Left cardiac atrium (tissue), 4 donors: ENCODE results near the gene HSD17B12. TPM values are rescaled to one million over a fixed set of nuclear protein-coding genes. Genes with fewer than 3 reads are reported as not detected.

Experiments used
- ATAC-seq, 2 donors: fragments of 200-7000 bp; cut with Tn5 transposase; one replicate each; pipeline ENCODE4 v1.9.1; 2020; ENCODE audit warnings: mild to moderate bottlenecking in 2 of 2, moderate library complexity in 2 of 2
- DNase-seq: peaks from one replicate; pipeline ENCODE4 v3.0.0-alpha.2; 2020
- intact Hi-C, 2 donors: fragments of 100-400 bp; cut with DNase I; formaldehyde crosslinking; loops; one replicate each; pipeline versions ENCODE4 v1.14.1 to v1.15.1; 2022 to 2023
- total RNA-seq, 2 donors: library from RNA; stranded (reverse); fragmentation: NEBNext Ultra II Directional; extraction: Animal tissue kit (Norgen Biotek cat#: 25700); gene quantifications; one replicate each; pipeline ENCODE4 v1.2.1, GENCODE V29; 2021
- donor health status: DM: no; HTN: yes; CAD: no.
- donor health status: DM: no; HTN: yes; CAD: no; lungs with severe emphysema.
- donor health status: DM: yes; HTN: yes; CAD: no.
- donor health status: Dilated cardiomyopathy.

The HSD17B12 gene
- total RNA-seq, 2 donors from 2014 or later, result 119 to 155 TPM

DNA sequence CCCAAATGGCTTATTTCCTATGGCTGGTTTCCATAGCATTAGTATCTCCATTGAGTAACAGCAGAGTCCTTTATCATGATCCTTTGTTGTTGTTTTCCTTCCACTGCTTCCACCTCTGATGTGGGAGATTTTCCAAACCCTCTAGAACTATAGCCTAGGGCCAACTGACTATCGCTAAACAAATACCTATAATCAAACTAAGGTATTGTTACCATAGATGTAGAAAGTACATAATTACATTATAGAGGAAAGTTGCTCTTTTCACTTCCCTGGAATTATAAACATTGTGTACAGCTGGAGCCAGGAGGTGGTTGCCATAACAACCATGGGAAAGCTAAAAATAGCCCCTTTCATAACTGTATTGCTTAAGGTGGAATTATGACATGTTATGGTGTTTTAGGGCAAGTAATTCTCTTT lies 153.1 kb downstream of the HSD17B12 start:
- no peak for DNase-seq
- intact Hi-C loops, result loop anchor here in 1 of 2 donors (10.0 kb wide), 1 partner anchor 189 kb away; no protein-coding TSS in a partner anchor
- peak in 1 of 2 donors; percentile 48 for ATAC-seq

DNA sequence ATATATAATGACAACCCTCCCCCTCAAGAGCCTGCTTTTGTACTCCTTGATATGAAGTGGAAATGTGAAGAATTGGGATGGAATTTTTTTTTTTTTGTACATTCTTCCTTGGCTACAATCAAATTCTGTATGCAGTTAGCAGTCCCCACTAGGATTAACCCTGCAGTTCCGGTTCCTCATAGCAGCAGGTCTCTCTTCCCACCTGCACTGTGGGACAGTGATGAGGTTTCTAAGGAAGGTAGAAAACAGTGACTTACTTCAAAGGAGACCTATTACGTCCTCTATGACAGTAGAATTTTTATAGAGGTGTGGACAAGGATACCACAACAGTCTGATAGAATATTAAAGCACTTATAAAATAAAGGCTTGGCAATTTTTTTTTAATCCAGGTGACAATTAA lies 153.7 kb downstream of the HSD17B12 start:
- ATAC-seq (no peak), DNase-seq (no peak)
- intact Hi-C loops, result loop anchor here in 1 of 2 donors (10.0 kb wide), 1 partner anchor 189 kb away; no protein-coding TSS in a partner anchor

DNA sequence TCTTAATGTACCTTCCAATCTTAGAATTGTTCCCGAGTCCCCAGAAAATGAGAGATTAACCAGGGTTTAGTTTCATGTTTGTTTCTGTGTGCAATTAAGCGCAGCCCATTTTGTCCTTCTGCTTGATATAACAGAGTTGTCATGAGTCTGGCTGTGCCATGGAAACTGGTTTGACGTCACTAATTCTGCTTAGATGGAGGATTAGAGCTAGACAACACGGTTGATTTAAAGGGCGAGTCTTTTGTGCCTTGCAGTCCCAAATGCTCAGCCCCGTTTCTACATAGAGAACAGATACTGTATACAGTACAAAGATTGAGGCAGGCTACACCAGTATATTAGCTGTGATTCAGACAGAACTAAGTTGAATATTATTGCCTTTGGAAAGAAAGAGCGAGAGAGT lies 154.6 kb downstream of the HSD17B12 start:
- ATAC-seq (no peak), DNase-seq (no peak)
- intact Hi-C loops, result loop anchor here in 1 of 2 donors (10.0 kb wide), 1 partner anchor 190 kb away; no protein-coding TSS in a partner anchor

DNA sequence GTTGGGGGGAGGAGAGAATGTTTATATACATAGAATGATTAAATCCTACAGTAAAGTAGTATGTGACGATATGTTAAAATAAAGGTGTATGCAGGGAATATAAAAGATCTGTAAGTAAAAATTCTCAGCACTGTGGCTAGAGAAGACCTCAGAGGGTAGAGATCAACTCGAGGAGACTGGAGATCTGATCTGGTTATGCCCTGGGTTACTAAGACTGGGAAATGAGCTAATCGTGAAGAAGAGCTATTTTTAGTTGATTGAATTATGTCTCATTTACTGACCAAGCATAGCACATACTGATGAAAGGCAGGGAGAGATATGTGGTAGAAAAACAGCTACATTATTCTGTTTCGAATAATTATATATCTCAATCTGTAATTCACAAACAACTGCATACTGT lies 157.3 kb downstream of the HSD17B12 start:
- peak in 1 of 2 donors; percentile 81 for ATAC-seq
- intact Hi-C loops, result loop anchor here in 1 of 2 donors (10.0 kb wide), 1 partner anchor 193 kb away; no protein-coding TSS in a partner anchor
- DNase-seq, result no peak

DNA sequence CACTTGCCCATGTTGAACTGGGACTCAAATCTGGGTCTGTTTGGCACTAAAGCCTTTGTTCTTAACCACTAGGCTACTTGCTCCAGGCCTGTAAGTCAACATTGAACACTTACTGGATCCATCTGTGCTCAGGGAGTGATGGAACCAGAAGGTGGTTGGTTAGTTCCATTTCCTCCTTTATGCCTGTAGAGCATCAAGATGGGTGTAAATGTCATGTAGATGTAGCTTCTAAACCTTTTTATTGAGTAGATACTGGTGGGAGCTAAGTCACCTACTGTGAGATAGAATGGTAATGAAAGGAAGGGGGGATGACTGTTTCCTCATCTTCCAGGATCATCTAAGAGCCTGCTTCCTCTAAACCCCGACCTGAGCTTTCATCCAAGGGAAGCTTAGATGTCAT lies 161.5 kb downstream of the HSD17B12 start:
- intact Hi-C loops, result no loop called here
- ATAC-seq (no peak), DNase-seq (no peak)

DNA sequence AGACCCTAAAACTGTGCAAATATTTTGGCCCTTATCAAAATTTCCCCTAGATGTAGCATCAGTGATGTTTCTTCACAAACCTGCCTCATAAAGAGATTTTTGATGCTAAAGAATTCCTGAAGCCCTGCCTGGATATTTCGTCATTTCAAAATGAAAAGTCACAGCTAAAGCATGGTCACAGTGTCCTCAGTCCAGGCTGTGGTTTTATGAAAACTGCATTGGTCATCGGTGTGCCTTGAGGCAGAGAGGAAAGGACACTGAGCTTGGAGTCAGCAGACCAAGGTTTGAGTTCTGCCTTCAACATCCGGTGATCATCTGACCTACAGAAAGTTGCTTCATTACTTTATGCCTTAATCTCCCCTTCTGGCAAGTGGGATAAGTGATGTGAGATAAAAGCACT lies 165.3 kb downstream of the HSD17B12 start:
- DNase-seq (no peak), ATAC-seq (no peak)
- intact Hi-C loops, result no loop called here

DNA sequence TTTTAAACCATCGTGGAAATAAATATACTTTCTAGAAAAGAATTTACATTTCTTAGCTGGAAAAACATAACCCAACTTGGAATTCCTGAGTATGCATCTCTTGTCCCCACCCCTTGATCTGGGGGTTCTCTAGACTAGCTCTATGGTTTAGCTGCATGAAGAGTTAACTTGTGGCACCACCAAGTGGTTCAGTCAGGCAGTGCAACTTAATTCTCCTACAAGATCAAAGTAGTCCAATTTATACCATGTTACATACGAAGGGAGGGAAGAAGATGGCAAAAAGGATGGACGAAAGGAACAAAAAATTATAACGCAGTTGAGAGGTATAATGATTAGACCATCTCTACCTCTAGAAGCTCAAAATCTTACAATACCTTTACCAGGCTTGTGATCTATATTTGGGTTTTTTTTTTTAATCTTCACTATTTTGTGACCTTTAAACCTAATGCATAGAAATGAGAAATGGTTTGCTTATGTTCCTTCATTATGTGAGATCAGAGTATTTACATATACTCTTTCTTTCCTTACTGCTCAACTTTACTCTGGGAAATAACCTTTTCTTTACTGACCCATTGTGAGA lies 171.6 kb downstream of the HSD17B12 start:
- DNase-seq (peak; percentile 50), ATAC-seq (peak; percentile 63 to 83)
- intact Hi-C loops, result no loop called here

DNA sequence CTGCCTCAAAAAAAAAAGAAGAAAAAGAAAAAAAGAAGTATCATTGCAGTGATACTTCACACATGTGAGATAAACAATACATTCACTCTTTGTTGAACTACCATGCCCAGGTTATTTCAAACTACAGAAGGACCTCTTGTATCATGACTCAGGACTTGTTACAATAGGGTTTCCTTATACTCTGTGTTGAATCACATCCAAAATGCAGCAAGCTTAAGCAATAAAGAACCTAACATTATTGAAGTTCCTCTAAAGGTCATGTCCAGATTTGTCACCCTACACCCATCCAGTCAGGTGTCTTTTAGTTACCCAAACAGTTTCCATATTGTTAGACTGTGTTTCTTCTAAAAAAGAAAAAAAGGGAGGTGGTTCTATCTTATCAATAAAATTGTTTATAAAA lies 173.2 kb downstream of the HSD17B12 start:
- intact Hi-C loops, result no loop called here
- DNase-seq, result no peak
- no peak for ATAC-seq

DNA sequence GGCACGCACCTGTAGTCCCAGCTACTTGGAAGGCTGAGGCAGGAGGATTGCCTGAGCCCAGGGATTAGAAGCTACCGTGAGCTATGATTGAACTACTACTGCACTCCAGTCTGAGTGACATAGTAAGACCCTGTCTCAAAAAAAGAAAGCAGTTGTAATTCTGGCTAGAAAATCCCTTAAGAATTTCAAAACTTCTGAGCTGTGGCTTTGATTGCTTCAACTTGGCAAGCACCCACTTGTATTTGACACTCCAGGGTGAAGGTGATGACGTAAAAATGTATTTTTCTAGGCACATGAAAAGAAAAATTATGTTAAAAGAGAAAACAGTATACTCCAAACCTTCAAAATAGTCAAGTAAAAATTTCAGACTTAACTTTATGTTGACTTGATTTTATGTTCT lies 176.5 kb downstream of the HSD17B12 start:
- intact Hi-C loops, result no loop called here
- ATAC-seq, result no peak

DNA sequence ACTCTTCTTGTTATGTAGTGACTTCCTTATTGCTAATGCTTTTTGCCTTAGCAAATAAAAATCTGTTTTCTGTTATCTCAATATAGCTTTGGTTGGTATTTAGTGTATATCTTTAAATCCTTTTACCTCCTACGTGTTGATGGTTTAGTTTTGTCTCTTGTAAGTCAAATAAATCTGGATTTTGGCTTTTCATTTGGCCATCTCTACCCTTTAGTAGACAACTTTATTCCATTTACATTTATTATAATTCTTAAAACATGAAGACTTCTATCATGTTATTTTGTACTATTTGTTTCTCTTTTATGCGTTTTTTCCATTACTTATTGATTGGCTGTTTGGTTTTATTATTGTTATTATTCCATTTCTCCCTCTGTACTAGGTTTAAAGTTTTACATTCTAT lies 180.6 kb downstream of the HSD17B12 start:
- intact Hi-C loops, result no loop called here
- ATAC-seq (no peak), DNase-seq (no peak)

More for the DNA sequence above, 176.5 kb downstream of the HSD17B12 start:
- DNase-seq, result no peak

DNA sequence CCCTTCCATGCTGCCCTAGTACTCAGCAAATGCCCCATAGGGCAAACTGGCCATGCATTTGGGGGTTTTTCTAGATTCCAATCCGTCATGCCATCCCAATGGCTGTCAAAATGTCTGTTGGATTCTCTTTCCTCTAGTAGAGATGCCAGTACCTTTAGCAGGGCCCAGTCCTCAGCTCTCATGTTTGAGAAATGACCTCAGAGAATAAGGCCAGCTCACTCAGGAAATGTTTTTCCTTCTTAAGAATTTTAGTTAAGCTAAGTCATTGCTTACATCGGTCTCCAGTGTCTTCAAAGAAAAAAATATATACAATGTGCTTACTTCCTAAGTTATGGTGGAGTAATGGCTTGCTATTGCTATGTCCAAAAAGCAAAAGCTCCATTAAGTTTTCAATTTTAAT lies 186.0 kb downstream of the HSD17B12 start:
- no peak for DNase-seq
- intact Hi-C loops, result no loop called here
- ATAC-seq, result no peak

DNA sequence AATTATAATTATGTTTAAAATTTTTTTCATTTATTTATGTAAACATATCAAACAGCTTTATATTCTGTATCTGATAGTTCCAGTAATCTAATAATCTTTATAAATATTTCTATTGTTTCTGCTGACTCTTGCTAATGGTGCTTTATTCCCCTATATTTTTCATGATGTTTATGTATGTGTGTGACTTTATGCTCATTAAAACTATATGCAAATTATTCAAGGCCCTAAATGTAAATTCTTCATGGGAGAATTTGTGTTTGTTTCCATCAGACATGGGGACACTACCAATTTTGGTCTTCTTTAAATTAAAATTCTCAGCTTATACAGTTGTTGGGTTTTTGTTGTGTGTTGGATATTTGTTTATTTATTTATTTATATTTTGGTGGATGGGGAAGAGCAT lies 186.4 kb downstream of the HSD17B12 start:
- intact Hi-C loops, result no loop called here
- no peak for DNase-seq
- ATAC-seq, result no peak

DNA sequence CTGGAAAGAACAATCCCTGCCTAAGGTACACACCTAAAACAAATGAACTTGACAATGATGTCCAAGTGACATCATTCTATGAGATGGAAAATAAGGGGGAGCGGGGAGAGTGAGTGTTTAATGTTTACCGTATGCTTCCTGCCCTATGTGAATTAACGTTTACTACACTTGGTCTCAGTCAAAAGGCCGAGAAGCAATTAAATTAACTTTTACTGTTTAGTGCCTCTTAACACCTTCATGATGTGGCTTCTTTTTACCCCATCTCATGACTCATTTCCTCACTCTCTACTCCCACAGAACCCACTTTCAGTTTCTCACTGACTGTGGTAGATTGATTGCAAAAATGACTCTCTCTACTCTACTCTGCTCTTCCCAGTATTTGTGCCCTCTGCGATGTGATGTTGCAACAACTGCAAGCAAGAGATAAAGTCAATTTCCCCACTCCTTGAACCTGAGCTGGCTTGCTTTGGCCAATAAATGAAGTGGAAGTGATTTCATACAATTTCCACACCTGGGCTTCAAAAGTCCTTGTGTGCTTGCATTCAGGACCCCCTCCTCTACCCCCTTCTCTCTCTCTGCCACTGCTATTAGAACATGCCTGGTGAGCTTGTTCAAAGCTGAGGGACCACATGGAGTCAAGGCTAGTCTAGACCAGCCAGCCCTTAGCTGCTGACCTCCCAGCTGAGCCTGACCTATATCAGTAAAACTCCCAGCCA lies 188.5 kb downstream of the HSD17B12 start:
- peak; percentile 78 to 95 for ATAC-seq
- intact Hi-C loops, result no loop called here

DNA sequence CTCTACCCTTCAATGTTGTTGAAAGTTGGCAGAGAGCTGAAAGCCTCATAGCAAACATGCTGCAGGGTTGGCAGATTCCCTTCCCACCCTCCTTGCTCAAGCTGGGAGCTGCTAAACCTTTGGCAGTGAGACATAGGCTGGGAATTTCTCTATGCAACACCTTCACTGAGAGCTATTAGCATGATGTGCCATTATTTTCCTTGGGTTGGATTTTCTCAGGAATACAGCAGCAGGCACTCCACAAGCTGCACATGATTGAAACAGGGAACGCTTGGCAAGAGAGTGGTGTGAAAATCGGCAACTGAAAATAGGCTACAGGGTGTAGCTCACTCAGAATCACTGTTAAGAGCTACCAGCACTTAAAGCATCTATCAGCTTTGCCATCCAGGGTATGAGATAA lies 190.5 kb downstream of the HSD17B12 start:
- no peak for DNase-seq
- peak in 1 of 2 donors; percentile 8 for ATAC-seq
- intact Hi-C loops, result no loop called here

More for the DNA sequence above, 188.5 kb downstream of the HSD17B12 start:
- no peak for DNase-seq

DNA sequence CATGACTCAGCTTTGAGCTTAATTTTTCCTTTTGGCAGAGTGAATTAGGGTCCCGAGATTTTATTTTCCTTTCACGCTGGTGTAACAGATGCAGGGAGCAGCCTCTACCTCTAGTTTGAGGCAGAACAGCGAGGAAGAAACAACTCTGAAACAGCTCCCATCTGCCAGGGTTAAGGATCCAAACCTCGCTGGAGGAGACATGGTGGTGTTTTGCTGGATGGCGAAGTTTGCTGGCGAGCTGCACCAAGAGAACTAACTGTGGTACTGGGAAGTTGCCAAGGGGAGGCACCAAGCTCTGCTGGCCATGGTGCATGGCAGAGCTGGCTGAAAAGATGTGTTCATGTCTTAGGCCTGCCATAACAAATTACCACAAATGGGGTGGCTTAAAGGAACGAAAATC lies 192.5 kb downstream of the HSD17B12 start:
- no peak for ATAC-seq
- intact Hi-C loops, result no loop called here

DNA sequence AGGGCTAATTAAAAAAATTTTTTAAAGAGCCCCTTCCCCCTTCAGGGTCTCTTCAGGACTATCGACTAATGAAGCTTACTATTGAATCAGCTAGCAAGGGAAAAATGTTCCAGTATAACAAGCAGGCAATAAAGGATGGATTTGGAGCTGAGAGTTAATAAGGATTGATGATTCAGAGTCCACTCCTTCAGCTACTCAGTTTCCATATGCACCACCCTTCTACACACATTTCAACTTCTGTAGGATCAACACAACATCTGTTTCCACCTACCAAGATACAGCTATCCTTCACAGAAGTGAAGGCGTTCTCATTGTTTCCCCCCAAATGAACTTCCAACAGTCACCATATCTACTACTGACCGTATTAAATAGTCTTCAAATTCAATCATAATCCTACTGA lies 193.5 kb downstream of the HSD17B12 start:
- ATAC-seq (no peak), DNase-seq (no peak)
- intact Hi-C loops, result no loop called here

More for the DNA sequence above, 192.5 kb downstream of the HSD17B12 start:
- no peak for DNase-seq

DNA sequence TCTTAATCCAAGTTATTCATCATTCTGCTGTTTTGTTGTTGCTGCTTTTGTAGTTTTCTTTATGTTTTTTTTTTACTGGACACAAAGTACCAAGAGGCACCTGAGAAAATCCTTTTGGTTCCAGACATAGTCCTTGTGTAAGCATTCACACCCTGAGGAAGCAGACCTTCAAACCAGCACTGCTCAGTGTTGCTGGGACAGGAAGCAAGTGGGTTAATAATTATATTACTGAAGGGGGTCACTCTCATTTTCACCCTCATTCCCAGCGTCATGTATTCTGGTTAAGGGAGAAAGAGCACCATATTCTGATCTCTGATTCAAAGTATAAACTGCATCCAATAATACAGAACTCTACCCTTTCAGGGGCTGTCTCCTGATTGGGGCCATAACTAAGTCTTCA lies 194.2 kb downstream of the HSD17B12 start:
- no peak for DNase-seq
- ATAC-seq, result no peak
- intact Hi-C loops, result no loop called here

DNA sequence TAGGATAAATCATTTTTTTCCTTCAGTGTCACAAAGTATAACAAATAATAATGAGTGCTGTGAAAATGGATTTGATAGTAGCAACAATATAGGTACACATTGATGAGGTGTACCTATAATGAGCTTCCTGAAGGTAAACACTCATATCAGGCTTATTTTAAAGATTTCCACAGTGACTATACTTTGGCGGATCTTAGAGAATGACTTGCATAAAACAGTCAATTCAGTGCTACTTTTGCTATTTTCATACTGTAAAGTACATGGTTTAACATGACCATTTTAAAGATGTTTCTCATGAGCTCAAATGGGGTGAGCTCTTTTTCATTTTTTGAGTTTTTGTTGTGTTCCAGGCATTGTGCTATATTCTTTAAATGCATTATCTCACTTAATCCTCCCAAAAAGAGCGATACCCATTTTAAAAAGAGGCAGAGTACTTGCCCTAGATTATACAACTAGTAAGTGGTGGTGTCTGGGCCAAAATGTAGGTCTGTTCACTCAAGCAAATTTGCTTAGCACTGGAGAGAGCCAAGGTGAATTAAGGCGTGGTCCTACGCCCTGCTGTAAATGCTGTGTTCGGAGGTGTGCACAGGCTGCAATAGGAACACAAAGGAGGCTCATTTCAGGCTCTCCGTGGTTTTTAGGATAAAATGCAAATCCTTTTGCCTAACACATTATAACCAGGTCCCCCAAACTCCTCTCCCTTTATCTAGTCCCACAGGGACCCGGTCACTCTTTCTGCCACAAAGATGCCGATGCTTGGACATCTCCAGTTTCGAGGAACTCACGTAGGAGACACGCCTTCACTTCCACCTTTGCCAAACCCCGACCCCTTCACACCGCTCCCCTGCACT lies 199.5 kb downstream of the HSD17B12 start:
- intact Hi-C loops, result no loop called here
- ATAC-seq (no peak), DNase-seq (no peak)

DNA sequence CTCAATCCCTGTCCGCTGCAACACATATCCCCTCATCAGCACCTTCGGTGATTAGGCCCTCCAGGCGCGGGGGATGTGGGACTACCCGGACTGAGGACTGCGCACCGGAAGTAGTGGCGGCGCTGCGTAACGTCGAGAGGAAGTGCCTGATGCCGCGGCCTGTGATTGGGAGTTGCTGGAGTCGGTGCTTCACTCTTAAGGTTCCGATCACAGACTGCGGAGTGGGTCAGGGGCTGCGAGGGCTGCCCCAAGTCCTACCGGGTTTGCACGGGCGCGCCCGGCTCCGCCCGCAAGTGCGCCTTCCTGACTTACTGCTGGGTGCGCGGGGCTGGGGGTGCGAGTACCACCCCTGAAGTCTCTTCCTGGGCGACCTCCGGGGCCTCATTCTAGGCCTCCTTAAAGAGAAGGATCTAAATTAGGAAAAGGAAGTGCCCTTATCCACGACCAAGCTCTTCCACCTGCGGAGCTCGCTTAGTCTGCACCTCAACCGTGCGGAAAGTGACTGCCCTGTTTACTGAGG lies 200.2 kb downstream of the HSD17B12 start, which contains the start of gene ALKBH3:
ALKBH3 (plus strand) TSS at position 192 of the 520 bp plus-strand sequence. CDS start 1,822 bp downstream, outside the sequence.
- intact Hi-C loops, result no loop called here
- ATAC-seq (peak; percentile 100), DNase-seq (peak; percentile 94)
